Duodenal mucosa (tissue), 2 donors: ENCODE results near the gene RYR3.

ENCODE experiments used
- H3K27ac ChIP-seq: one replicate; pipeline ENCODE4 v1.7.0; 2013; ENCODE audit warnings: low read depth, low read length
- H3K27me3 ChIP-seq, 2 donors: one replicate each; pipeline ENCODE4 v1.7.0; 2013; ENCODE audit warnings: low read length in 2 of 2, control low read depth in 1 of 2; ENCODE audit not compliant: insufficient read depth in 2 of 2, control insufficient read depth in 1 of 2
- H3K36me3 ChIP-seq, 2 donors: one replicate each; pipeline ENCODE4 v1.7.0; 2013; ENCODE audit warnings: low read length in 2 of 2, control low read depth in 1 of 2; ENCODE audit not compliant: insufficient read depth in 2 of 2, control insufficient read depth in 1 of 2
- H3K4me1 ChIP-seq, 2 donors: one replicate each; pipeline ENCODE4 v1.7.0; 2013; ENCODE audit warnings: low read length in 2 of 2, control low read depth in 1 of 2; ENCODE audit not compliant: insufficient read depth in 2 of 2, control insufficient read depth in 1 of 2
- H3K4me3 ChIP-seq, 2 donors: one replicate each; pipeline ENCODE4 v1.7.0; 2013; ENCODE audit warnings: low read length in 2 of 2, low read depth in 1 of 2
- H3K9ac ChIP-seq, 2 donors: one replicate each; pipeline ENCODE4 v1.7.0; 2013; ENCODE audit warnings: low read length in 2 of 2, low read depth in 1 of 2
- H3K9me3 ChIP-seq, 2 donors: one replicate each; pipeline ENCODE4 v1.7.0; 2013; ENCODE audit warnings: low read length in 2 of 2, control low read depth in 1 of 2; ENCODE audit not compliant: control insufficient read depth in 1 of 2

RYR3 gene

GRCh38 chr15:33698126-33698525, 387.4 kb downstream of the RYR3 start:
- H3K9me3 ChIP-seq = no peaks in the 10 kb centered on the region
- no peaks in the 10 kb centered on the region for H3K4me1 ChIP-seq
- peaks cover 0 to 3% of the 10 kb centered on the region in 2 donors for H3K27me3 ChIP-seq
- H3K27ac ChIP-seq = no peak overlapping the region
- no peak overlapping the region for H3K4me3 ChIP-seq
- no peak overlapping the region for H3K9ac ChIP-seq
- no peaks in the 10 kb centered on the region for H3K36me3 ChIP-seq

GRCh38 chr15:33699145-33699544, 388.4 kb downstream of the RYR3 start:
- no peaks in the 10 kb centered on the region for H3K9me3 ChIP-seq
- H3K27ac ChIP-seq = no peak overlapping the region
- H3K4me1 ChIP-seq = no peaks in the 10 kb centered on the region
- H3K4me3 ChIP-seq = no peak overlapping the region
- H3K36me3 ChIP-seq = no peaks in the 10 kb centered on the region
- H3K9ac ChIP-seq = no peak overlapping the region
- peaks cover 0 to 3% of the 10 kb centered on the region in 2 donors for H3K27me3 ChIP-seq

- Histone ChIP-seq H3K4me3 (no peak overlapping the region), H3K9me3 (no peaks in the 10 kb centered on the region), H3K4me1 (no peaks in the 10 kb centered on the region), H3K36me3 (no peaks in the 10 kb centered on the region), H3K27ac (no peak overlapping the region), H3K27me3 (peaks cover 0 to 3% of the 10 kb centered on the region in 2 donors), H3K9ac (no peak overlapping the region)
Observed at GRCh38 chr15:33699691-33700447, 389.1 kb downstream of the RYR3 start.

GRCh38 chr15:33700695-33701303, 390.0 kb downstream of the RYR3 start:
- H3K36me3 ChIP-seq = no peaks in the 10 kb centered on the region
- no peak overlapping the region for H3K9ac ChIP-seq
- no peaks in the 10 kb centered on the region for H3K9me3 ChIP-seq
- no peak overlapping the region for H3K4me3 ChIP-seq
- no peaks in the 10 kb centered on the region for H3K4me1 ChIP-seq
- H3K27me3 ChIP-seq = peaks cover 0 to 3% of the 10 kb centered on the region in 2 donors
- H3K27ac ChIP-seq = no peak overlapping the region

GRCh38 chr15:33701304-33701696, 390.5 kb downstream of the RYR3 start:
- Histone ChIP-seq H3K36me3 (no peaks in the 10 kb centered on the region), H3K9me3 (no peaks in the 10 kb centered on the region), H3K4me1 (no peaks in the 10 kb centered on the region), H3K9ac (no peak overlapping the region), H3K27ac (no peak overlapping the region), H3K4me3 (no peak overlapping the region), H3K27me3 (peaks cover 0 to 3% of the 10 kb centered on the region in 2 donors)

GRCh38 chr15:33706173-33706572, 395.4 kb downstream of the RYR3 start:
- Histone ChIP-seq H3K27ac (no peak overlapping the region), H3K36me3 (no peaks in the 10 kb centered on the region), H3K27me3 (no peaks in the 10 kb centered on the region), H3K9ac (no peak overlapping the region), H3K4me1 (no peaks in the 10 kb centered on the region), H3K9me3 (no peaks in the 10 kb centered on the region), H3K4me3 (no peak overlapping the region)

- Histone ChIP-seq H3K9me3 (no peaks in the 10 kb centered on the region), H3K4me3 (no peak overlapping the region), H3K4me1 (no peaks in the 10 kb centered on the region)
Observed at GRCh38 chr15:33710748-33711147, 400.0 kb downstream of the RYR3 start.

GRCh38 chr15:33716025-33716424, 405.3 kb downstream of the RYR3 start:
- Histone ChIP-seq H3K4me1 (no peaks in the 10 kb centered on the region), H3K27ac (no peak overlapping the region), H3K36me3 (no peaks in the 10 kb centered on the region), H3K9ac (no peak overlapping the region), H3K27me3 (no peaks in the 10 kb centered on the region), H3K9me3 (no peaks in the 10 kb centered on the region), H3K4me3 (no peak overlapping the region)

More at GRCh38 chr15:33710748-33711147, 400.0 kb downstream of the RYR3 start:
- Histone ChIP-seq H3K27ac (no peak overlapping the region), H3K9ac (no peak overlapping the region), H3K27me3 (no peaks in the 10 kb centered on the region), H3K36me3 (no peaks in the 10 kb centered on the region)

GRCh38 chr15:33720952-33721351, 410.2 kb downstream of the RYR3 start:
- Histone ChIP-seq H3K27ac (no peak overlapping the region), H3K36me3 (no peaks in the 10 kb centered on the region), H3K4me1 (no peaks in the 10 kb centered on the region), H3K9ac (no peak overlapping the region), H3K9me3 (no peaks in the 10 kb centered on the region), H3K4me3 (no peak overlapping the region), H3K27me3 (no peaks in the 10 kb centered on the region)

- H3K36me3 ChIP-seq = no peaks in the 10 kb centered on the region
Observed at GRCh38 chr15:33722005-33722672, 411.4 kb downstream of the RYR3 start.

More at GRCh38 chr15:33722005-33722672, 411.4 kb downstream of the RYR3 start:
- Histone ChIP-seq H3K4me1 (no peaks in the 10 kb centered on the region), H3K9me3 (no peaks in the 10 kb centered on the region), H3K27me3 (no peaks in the 10 kb centered on the region), H3K9ac (no peak overlapping the region), H3K27ac (no peak overlapping the region), H3K4me3 (no peak overlapping the region)
